HUDEP-2 (cell line): Measurements from ENCODE around the gene MCCC2.
"Not testable (repeated sequence)": the region's sequence is repeated elsewhere in the genome, so short reads cannot be mapped to it uniquely, and the experiment has no call there.

ENCODE experiments used
- DNase-seq, 76 experiments: peaks; one replicate each; lab custom pipeline; 2025; ENCODE audit not compliant: unreplicated experiment in 76 of 76; lab: John Stamatoyannopoulos, UW

Gene MCCC2

DNA sequence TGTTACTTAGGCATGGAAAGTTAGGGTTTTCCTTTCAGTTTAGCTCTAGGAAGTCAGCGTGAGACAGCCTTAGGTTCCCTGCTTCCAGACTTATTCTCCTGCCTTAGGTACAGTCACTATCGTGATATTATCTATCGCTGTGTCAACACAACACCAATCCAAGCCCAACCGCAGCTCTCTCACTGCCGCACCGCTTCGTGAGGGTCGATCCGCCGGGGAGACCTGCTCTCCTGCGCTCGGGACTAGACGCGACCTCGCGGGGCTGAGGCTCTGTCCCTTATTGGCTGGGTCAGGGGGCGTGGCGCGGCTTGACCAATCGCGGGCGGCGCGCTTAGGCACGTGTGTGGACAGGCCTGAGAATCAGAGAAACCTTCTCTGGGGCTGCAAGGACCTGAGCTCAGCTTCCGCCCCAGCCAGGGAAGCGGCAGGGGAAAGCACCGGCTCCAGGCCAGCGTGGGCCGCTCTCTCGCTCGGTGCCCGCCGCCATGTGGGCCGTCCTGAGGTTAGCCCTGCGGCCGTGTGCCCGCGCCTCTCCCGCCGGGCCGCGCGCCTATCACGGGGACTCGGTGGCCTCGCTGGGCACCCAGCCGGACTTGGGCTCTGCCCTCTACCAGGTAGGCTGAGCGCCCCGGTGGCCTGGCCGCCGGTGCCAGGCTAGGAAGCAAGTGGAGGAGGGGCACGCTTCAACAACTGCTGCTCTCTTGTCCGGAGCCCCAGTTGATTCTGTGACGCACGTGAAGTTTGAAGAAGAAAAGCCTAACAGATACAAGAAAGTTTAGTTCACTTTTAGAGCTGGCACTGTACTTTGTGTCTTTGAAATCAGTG is at the start of gene MCCC2:
MCCC2 (plus strand) TSS at position 400 of the 825 bp plus-strand sequence; CDS start at position 486, 86 bp downstream.
- peak; percentile 45 to 97 (median 93) for DNase-seq

DNA sequence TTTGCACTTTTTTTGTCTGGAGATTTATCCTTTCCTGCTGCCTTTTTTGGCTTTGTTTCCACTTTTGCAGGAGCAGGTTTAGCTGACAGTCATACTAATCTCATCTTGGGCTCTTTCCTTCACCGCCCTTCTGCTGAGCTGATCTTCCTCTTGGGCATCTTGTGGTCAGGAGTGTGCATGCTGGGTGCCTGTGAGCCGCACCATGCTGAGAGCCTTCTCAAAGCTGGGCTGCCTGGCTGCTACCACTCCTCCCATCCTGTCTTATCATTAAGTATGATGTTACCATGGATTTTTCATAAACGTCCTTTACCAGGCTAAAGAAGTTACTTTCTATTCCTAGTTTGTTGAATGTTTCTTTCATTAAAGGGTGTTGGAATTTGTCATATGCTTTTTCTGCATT is 49.5 kb upstream of the MCCC2 start:
- DNase-seq: peak in 10 of 76 experiments; percentile 0 to 42 (median 10)

DNA sequence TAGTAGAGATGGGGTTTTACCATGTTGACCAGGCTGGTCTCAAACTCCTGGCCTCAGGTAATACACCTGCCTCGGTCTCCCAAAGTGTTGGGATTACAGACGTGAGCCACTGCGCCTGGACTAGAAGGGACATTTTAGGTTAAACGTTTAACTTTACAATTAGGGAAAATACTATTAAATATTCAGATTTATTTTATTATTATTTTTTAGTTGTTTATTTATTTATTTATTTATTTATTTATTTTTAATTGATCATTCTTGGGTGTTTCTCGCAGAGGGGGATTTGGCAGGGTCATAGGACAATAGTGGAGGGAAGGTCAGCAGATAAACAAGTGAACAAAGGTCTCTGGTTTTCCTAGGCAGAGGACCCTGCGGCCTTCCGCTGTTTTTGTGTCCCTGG is 36.3 kb upstream of the MCCC2 start:
- DNase-seq: not testable (repeated sequence)

DNA sequence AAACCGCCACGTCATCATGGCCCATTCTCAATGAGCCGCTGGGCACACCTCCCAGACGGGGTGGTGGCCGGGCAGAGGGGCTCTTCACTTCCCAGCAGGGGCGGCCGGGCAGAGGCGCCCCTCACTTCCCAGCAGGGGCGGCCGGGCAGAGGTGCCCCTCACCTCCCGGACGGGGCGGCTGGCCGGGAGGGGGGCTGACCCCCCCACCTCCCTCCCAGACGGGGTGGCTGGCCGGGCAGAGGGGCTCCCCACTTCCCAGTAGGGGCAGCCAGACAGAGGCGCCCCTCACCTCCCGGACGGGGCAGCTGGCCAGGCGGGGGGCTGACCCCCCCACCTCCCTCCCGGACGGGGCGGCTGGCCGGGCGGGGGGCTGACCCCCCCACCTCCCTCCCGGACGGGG is 35.6 kb upstream of the MCCC2 start:
- not testable (repeated sequence) for DNase-seq

DNA sequence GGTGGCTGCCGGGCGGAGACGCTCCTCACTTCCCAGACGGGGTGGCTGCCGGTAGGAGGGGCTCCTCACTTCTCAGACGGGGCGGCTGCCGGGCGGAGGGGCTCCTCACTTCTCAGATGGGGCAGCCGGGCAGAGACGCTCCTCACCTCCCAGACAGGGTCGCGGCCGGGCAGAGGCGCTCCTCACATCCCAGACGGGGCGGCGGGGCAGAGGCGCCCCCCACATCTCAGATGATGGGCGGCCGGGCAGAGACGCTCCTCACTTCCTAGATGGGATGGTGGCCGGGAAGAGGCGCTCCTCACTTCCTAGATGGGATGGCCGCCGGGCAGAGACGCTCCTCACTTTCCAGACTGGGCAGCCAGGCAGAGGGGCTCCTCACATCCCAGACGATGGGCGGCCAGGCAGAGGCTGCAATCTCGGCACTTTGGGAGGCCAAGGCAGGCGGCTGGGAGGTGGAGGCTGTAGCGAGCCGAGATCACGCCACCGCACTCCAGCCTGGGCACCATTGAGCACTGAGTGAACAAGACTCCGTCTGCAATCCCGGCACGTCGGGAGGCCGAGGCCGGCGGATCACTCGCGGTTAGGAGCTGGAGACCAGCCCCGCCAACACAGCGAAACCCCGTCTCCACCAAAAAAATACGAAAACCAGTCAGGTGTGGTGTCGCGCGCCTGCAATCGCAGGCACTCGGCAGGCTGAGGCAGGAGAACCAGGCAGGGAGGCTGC is 35.0 kb upstream of the MCCC2 start:
- DNase-seq: not testable (repeated sequence)

DNA sequence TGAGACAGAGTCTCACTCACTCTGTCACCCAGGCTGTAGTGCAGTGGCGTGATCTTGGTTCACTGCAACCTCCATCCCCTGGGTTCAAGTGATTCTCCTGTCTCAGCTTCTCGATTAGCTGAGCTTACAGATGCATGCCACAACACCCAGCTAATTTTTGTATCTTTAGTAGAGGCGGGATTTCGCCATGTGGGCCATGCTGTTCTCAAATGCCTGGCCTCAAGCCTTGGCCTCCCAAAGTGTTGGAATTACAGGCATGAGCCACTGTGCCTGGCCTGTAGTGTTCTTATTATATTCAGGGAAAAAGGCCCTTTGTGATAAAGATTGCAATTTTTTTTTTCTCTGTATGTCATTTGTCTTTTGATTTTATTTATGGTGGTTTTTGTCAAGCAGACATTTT is 24.0 kb upstream of the MCCC2 start:
- no peak for DNase-seq

DNA sequence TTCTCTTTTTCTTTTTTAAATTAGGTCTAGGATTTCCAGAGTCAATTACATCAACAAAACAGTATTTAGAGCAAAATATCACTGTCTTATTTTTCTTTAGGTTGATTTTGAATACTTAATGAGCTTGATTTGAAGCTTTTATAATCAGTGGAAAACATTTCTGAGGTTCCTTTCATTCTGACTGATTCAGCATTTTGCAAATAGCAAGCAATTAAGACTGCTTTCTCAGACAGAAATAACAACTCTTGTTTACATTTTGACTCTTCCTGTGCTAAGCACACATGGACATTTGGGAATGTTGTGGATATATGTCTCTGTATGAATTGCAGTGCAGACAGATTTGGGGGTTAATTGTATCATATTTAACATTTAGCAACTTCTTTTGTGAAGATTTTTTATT is 22.2 kb upstream of the MCCC2 start:
- no peak for DNase-seq

DNA sequence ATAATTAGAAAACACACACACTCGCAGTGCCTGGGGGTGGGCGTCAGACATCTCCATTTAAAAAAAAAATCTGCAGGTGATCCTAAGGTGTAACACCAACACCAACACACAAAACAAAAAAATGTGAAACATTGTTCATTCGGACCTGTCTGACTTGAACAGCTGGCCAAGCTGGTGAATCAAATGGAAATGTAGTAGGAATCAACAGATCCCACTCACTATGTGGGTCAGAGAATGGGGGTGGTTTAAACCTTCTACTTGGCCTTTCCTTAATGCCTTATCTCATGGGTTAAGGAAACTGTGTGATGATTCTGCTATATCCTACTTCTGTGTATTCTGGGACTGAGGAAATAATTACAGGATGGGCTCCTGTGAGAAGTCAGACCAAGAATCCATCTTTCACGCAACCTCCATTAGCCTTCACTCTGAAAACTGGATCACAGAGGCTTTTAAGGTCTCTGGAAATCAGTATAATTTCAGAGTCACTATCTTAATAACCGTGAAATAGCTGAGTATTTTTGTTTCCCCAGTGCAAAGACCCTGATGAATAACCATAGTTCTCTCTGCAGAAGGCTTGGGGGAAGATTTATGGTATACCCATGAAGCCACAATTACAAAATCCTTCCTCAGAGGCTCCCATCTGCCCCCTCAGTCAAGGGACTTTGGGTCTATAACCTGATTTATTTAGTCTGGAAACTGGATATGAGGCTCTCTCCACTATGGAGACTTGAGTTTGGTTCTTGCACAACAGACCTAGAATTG is 17.2 kb upstream of the MCCC2 start:
- DNase-seq: no peak

DNA sequence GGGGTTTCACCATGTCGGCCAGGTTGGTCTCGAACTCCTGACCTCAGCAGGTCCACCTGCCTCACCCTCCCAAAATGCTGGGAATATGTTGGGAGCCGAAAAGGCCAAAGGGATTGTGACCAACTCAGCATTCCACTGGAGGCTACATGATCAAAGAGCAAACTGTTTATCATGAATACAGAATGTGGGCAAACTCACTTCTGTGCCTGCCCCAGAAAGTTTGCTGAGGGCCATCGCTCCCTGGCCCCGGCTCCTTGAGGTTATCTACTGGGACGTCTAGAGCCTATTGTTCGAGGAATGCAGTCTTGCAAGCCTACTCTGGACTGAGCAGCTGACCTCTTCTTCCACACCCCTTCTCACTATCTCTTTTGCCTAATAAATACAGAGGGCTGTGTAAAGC is 15.3 kb upstream of the MCCC2 start:
- DNase-seq: not testable (repeated sequence)

DNA sequence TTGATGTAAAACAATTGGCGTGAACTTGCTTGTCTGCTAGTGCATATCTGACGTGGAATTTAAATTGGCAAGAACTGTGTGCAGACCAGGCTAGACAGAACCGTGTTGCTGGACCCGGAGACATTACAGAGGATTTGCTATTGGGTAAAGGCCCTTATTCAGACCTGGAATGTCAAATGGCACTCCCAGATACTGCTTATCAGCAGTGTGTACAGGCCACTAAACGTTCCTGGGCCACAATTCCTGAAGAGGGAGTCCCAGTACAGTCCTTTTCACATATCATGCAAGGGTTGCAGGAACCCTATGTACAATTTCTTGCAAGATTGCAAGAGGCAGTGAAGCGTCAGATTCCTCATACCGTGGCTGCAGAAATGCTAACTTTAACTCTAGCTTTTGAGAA is 13.5 kb upstream of the MCCC2 start:
- DNase-seq: no peak

DNA sequence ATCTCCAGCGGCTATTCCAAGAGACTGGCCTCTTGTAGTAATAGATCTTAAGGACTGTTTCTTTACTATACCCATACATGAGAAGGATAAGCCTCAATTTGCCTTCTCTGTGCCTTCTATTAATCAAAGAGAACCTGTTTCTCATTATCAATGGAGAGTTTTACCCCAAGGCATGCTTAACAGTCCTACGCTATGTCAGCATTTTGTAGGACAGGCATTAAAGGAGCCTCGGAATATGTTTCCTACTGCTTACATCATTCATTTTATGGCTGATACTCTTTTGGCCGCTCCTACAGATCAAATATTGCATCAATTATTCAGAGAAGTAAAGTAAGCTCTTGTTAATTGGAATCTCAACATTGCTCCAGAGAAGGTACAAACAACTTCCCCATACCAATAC is 11.6 kb upstream of the MCCC2 start:
- DNase-seq: not testable (repeated sequence)

DNA sequence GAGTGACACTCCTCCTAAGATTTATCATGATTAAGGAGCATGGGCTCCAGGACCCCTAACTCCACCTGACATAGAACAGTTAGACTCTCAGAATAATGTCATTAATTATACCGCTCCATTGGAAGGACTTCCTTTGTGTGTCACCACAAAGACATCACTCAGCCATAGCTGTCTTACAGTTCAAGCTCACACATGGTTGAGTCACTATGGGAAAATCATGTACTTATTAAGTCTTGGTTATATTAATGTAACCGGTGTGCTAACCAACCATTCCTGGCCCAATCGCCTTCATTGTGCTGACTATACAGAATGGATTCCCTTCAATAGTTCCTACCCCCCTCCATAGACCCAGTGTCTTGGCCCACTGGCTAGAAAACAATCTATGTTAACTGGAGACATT is 10.9 kb upstream of the MCCC2 start:
- no peak for DNase-seq

DNA sequence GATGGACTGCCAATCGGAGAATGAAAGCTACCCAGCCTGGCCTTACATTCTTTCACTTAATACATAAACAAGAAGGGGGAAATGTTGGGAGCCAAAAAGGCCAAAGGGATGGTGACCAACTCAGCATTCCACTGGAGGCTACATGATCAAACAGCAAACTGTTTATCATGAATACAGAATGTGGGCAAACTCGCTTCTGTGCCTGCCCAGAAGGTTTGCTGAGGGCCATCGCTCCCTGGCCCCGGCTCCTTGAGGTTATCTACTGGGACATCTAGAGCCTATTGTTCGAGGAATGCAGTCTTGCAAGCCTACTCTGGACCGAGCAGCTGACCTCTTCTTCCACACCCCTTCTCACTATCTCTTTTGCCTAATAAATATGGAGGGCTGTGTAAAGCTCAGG is 9.3 kb upstream of the MCCC2 start:
- not testable (repeated sequence) for DNase-seq

DNA sequence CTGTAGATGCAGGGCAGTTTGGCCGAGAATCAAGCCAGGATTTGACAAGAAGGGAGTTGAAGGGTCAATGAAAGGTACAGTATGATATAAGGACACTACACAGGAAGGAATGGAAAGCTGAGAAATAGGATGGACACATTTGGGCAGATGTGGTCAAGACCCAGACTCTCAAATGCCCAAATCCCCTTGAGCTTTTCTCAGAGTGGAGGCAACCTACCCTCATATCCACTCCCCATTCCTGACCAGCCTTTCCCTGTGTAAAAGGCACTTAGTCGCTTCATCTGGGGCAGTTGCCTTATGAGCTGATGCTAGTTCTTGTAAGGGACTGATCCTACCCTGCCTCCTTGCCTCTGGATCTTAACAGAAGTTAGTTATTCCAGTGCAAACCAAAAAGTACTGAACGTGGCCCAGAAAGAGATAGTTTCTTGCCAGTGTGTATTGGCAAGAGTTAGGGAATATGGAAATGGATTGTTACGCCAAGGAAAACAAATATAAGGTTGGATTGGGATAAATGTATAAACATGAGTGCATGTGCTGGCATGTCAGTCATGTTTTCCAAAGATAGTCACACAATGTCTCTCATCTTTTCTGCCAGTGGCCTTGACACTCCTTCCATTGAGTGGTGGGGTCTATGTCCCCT is 4.1 kb upstream of the MCCC2 start:
- DNase-seq: no peak

DNA sequence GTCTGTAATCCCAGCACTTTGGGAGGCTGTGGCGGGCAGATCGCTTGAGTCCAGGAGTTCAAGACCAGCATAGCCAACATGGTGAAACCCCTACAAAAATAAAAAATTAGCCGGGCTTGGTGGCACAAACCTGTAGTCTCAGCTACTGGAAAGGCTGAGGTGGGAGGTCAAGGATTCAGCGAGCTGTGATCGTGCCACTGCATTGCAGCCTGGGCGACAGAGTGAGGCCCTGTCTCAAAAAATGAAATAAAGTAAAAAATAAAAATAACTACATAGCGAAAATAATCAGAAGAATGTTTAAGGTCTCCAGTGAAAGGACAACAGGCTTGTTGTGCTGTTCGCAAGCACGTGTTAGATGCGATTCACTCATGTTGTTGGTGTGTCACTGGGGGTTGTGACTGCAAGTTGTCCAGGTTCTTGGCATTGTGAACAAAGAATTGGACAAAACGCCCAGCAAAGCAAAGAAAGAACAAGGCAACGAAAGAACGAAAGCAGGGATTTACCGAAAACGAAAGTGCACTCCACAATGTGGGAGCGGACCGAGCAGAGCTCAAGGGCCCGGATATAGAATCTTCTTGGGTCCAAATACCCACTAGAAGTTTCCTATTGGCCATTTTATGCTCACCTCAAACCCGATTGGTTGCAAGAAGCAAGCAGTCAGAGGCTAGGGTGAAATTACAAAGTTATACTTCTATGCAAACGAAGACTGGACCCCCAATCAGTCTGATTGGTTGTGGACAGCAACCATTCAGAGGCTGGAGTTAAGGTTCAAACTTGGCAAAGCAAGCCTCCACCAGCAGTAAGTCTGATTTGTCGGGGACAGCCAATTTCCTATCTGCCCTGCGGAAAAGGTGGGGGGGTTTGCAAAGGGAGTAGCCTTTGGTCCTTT is 844 bp upstream of the MCCC2 start:
- DNase-seq: peak in 4 of 76 experiments; percentile 4 to 53 (median 38)

DNA sequence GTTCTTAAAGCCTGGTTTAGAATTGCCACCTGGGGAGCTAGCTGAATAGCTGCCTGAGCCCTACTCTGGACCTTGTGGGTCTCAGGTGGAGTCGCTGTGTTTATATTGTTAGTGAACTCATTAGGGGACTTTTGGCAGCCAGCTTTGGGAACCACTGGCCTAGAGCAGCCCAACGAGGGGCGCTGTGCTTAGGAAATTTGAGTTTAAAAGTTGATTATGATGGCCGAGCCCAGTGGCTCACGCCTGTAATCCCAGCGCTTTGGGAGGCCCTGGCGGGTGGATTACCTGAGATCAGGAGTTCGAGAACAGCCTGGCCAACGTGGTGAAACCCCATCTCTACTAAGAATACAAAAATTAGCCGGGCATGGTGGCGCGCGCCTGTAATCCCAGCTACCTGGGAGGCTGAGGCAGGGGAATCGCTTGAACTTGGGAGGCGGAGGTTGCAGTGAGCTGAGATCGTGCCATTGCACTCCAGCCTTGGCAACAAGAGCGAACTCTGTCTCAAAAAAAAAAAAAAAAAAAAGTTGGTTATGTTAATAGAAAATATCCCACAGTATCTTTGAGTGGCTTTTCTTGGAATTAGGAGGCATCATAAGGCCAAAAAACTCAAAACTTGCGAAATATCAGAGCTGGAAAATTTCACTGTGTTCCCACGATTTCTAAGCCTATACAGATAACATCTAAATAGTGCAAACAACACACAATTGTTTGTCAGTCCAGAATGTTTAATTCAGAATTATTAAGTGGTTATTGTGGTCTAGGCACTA is 809 bp downstream of the MCCC2 start:
- DNase-seq: peak in 4 of 76 experiments; percentile 3 to 33 (median 14)

DNA sequence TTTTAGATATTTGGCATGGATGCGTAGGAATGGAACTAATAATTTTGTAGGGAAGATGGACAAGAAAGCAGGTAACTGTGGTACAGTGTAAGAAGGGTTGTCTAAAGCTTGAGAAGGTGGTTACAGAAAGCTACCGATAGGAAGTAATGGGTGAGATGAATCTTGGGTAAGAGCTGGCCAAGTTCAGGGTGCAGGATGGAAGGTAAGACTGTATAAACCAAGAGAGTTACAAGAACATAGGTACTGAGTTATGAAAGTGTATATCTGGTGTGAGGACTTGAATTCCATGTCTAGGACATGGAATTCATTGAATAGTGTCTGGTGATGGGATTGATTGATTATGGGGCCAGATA is 1.4 kb downstream of the MCCC2 start:
- no peak for DNase-seq

DNA sequence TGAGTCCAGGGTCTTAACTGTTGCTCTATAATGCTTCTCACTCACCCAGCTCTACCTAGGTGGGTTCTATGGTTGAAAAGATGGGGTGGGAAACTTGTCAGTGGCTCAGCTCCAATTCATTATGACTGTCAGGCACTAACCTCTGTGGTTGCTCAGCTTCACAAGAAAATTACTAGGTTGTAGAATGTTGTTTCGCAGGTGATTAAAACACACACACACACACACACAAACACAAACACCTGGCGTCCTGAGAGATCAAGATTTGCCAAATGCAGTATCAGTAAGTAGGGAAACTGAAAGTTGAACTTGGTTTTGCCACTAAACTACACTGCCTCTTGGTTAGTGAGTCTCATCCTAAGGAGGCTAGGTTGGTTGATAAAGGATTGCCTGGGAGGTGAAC is 2.8 kb downstream of the MCCC2 start:
- DNase-seq: no peak

DNA sequence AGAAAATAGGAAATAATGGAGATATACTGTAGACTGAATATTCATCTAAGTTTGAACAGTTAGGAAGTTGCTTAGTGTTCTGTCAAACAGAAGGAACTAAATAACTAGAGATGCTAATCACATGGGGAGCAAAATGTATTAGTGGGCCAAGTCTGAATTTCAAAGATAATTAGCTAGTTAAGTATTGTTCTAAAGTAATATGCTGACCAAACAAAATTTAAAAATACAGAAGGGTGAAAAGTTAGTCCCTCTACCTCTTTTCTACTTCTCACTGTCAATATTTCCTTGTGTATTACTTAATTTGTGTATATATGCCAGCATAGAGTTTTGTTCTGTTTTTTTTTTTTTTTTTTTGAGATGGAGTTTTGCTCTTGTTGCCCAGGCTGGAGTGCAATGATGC is 4.0 kb downstream of the MCCC2 start:
- no peak for DNase-seq
